ENCODE measurements around the gene GADD45A. TPM values are rescaled to one million over a fixed set of nuclear protein-coding genes. Genes with fewer than 3 reads are reported as not detected.

Gene GADD45A
- total RNA-seq, 2 experiments from 2014 or later, result 47.0 to 48.3 TPM

DNA sequence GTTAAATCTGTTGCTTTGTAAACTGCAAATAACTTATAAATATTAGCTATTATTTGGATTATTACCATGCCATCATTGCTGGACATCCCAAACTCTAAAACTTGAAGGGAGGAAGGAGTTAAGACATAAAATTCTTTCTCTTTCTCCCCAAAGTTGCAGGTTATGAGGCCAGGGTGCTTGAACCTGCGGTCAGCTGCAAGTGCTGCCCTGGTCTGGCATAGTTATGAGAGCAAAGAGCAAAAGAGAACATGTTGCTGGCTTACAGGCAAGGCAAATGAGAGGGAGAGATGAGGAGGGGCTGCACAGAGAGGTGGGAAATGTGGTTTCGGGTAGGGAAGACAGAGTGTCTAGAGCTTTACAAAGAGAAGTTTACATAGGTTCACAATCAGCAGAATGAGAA lies 30.8 kb downstream of the GADD45A start:
- DNase-seq, result no peak
- intact Hi-C loops (cut with micrococcal nuclease), result no loop called here
- no peak overlapping the region for H3K27ac Mint-ChIP-seq
- H3K36me3 Mint-ChIP-seq (ENCODE audit: low read depth), result no peaks in the 10 kb centered on the region
- H3K4me1 Mint-ChIP-seq (ENCODE audit: low read depth), result no peaks in the 10 kb centered on the region
- CTCF ChIA-PET, result interaction anchor here (1.1 kb wide), 1 partner anchor 15 kb away, joined by 3 read pairs; no protein-coding TSS in a partner anchor
- no peaks in the 10 kb centered on the region for H3K9me3 Mint-ChIP-seq
- no peaks in the 10 kb centered on the region for H3K27me3 Mint-ChIP-seq (ENCODE audit: low read depth)
- H3K4me3 Mint-ChIP-seq, result no peak overlapping the region

DNA sequence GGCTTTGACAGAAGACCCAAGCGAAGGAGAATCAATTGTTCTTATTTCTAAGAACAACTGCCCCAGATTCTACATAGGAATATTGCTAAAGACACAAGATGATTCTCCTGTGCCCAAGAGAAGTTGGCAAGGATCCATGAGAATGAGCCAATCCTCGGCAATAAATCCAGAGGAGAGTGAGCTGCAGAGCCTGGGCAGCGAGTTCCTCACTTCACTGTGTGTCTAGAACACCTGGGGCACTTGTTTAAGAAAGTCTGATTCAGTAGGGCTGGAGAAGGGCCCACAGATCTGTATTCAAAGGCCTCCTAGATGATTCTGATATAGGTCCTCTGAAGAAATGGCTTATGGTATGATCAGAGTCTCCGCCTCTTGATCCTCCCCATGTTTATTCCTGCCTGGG lies 31.8 kb downstream of the GADD45A start:
- no peaks in the 10 kb centered on the region for H3K27me3 Mint-ChIP-seq (ENCODE audit: low read depth)
- H3K4me1 Mint-ChIP-seq (ENCODE audit: low read depth), result no peaks in the 10 kb centered on the region
- intact Hi-C loops (cut with micrococcal nuclease), result no loop called here
- no peak for DNase-seq
- no peak overlapping the region for H3K4me3 Mint-ChIP-seq
- H3K9me3 Mint-ChIP-seq, result no peaks in the 10 kb centered on the region
- no peak overlapping the region for H3K27ac Mint-ChIP-seq
- H3K36me3 Mint-ChIP-seq (ENCODE audit: low read depth), result no peaks in the 10 kb centered on the region
- CTCF ChIA-PET, result no interaction called here

DNA sequence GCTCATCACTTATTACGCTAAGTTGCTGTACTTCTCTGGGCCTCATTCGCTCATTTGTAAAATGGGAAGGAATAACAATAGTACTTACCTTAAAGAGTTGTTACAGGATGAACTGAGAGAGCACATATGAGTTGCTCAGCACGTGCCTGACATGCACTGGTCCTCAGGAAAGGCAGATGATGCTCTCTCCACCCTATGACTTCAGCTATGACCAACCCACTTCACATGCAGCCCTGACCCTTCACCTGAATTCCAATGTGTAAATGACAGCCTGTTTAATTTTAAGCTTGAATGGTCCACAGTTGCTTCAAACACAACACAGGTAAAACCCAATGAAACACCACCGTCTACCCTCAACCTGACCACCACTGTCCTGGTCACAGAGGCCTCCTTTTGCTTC lies 32.9 kb downstream of the GADD45A start:
- H3K27ac Mint-ChIP-seq, result no peak overlapping the region
- no peaks in the 10 kb centered on the region for H3K36me3 Mint-ChIP-seq (ENCODE audit: low read depth)
- no peaks in the 10 kb centered on the region for H3K4me1 Mint-ChIP-seq (ENCODE audit: low read depth)
- CTCF ChIA-PET, result no interaction called here
- no peaks in the 10 kb centered on the region for H3K27me3 Mint-ChIP-seq (ENCODE audit: low read depth)
- DNase-seq, result no peak
- intact Hi-C loops (cut with micrococcal nuclease), result no loop called here
- H3K4me3 Mint-ChIP-seq, result no peak overlapping the region
- H3K9me3 Mint-ChIP-seq, result no peaks in the 10 kb centered on the region

DNA sequence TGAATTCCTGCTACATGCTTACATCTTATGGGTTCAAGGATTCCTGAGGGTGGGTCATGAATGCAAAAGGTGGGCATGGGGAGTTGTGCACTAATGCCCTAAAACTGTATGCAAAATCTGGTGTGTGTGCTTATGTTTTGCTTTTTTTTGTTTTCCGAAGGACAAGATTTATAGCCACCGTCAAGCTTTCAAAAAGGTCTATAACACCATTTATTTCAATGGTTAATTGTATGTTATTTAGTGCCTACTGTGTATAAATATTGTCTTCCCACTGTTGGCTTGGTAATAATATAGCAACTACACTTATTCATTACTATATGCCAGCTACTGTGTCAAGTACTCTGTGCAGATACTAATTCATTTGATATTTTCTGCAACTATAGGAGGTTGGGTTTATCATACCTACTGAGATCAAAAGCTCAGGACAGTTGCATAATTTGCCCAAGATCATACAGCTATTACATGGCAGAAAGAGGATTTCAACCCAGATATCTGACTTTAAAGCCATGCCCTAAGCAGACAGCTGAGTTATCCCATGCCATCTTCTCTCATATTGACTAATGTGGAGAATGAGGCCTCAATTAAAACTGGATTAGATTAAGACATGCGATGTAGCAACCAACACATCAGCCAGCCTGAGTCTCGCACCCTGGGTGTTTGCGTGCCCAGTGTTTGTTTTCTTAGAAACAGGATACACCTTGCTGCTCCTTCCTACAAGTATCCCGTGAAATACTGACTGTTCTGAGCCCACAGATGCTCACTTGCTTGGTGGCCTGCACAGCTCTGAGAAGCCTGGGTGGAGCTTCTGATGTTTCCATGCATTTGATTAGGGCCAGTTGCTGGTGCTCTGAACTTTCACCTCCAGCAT lies 34.6 kb downstream of the GADD45A start:
- intact Hi-C loops (cut with micrococcal nuclease), result no loop called here
- Mint-ChIP-seq H3K36me3 (ENCODE audit: low read depth) (no peaks in the 10 kb centered on the region), H3K27me3 (ENCODE audit: low read depth) (no peaks in the 10 kb centered on the region), H3K27ac (no peak overlapping the region), H3K4me1 (ENCODE audit: low read depth) (no peaks in the 10 kb centered on the region), H3K4me3 (no peak overlapping the region), H3K9me3 (no peaks in the 10 kb centered on the region)
- CTCF ChIA-PET, result interaction anchor here (0.9 to 1.7 kb wide), 3 partner anchors 36 to 185 kb away, joined by 3 to 5 read pairs (median 3); no protein-coding TSS in a partner anchor
- no peak for DNase-seq

DNA sequence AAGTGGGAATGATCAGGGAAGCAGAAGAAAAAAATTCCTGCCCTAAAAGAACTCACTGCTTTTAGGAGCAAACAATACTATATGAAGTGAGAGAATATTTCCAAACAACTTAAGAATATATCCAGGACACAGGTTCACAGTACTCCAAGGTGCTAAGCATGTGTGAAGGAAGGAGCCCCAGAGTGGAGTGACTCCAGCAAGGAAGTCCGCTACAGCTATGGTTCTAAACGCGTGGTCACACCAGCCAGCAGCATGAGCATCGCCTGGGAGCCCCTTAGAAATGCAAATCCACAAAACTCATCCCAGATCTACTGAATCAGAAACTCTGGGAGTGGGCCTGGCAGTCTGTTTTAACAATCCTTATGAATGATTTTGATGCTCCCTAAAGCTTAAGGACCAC lies 36.1 kb downstream of the GADD45A start:
- Mint-ChIP-seq H3K27me3 (ENCODE audit: low read depth) (no peaks in the 10 kb centered on the region), H3K27ac (no peak overlapping the region), H3K4me3 (no peak overlapping the region), H3K9me3 (no peaks in the 10 kb centered on the region), H3K4me1 (ENCODE audit: low read depth) (peaks cover 3% of the 10 kb centered on the region), H3K36me3 (ENCODE audit: low read depth) (no peaks in the 10 kb centered on the region)
- DNase-seq, result no peak
- CTCF ChIA-PET, result interaction anchor here (1.5 to 1.8 kb wide), 2 partner anchors 39 to 185 kb away, joined by 3 to 8 read pairs; no protein-coding TSS in a partner anchor
- intact Hi-C loops (cut with micrococcal nuclease), result no loop called here

DNA sequence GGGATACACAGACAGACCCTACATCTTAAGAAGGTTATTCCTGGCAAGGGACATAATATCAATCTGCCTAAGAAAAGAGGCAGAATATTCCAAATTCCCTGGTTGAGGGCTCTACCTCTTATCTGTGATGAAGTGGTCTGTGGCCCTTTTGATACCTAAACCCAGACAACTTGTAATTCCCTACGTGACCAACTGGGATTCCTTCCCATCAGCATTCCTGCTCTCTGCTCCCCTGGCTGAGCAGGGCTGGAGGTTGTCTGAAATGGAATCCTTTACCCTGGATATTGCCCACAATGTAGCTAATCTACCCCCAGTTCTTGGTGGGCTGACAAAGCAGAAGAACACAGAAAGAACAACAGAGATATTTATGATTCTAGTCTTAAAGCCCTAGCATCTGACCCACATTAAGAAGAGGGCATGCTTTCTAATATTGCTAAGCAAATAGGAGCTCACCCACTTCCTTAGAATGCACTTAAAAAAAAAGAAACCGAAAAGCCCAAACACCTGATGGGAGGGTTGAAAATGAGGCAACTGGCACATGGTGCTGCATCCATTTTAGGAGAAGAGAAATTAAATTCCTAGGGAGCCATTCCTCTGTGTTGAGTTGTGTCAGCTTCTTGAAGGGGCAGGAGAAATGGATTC lies 36.8 kb downstream of the GADD45A start:
- intact Hi-C loops (cut with micrococcal nuclease), result loop anchor here (2.0 kb wide), 1 partner anchor 27 kb away; no protein-coding TSS in a partner anchor
- Mint-ChIP-seq H3K27ac (no peak overlapping the region), H3K9me3 (no peaks in the 10 kb centered on the region), H3K27me3 (ENCODE audit: low read depth) (no peaks in the 10 kb centered on the region), H3K36me3 (ENCODE audit: low read depth) (no peaks in the 10 kb centered on the region), H3K4me1 (ENCODE audit: low read depth) (peaks cover 7% of the 10 kb centered on the region), H3K4me3 (no peak overlapping the region)
- CTCF ChIA-PET, result interaction anchor here (1.5 to 1.8 kb wide), 2 partner anchors 39 to 185 kb away, joined by 3 to 8 read pairs; no protein-coding TSS in a partner anchor
- no peak for DNase-seq

DNA sequence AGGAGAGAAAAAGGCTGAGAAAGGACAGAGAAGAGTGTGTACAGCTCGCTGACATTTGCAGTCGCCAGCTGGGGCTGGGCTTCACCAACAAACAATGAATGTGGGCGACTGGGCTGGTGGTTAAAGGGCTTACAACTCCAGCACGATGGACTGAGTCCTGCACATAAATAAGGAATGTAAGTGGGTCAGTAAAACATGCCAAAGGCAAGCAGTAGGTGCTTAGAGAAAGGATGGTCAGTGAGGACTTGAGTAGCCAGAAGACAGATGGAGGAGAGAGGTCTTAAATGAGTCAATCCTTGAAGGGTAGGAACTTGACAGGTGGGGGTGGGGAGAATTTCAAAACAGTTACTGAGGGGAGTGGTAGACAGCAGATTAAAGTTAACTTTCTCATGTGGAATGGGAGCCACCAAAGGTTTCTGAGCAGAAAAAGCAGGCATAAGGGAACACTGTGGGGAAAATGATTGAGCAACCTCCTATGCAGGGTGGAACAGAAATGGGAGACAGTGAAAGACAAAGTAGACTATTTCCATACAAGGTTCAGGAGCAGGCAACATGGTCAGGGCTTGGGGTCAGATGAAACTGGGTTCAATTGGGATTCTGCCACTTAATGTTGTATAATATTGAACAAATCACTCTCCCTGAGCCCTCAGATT lies 37.4 kb downstream of the GADD45A start:
- no peak for DNase-seq
- CTCF ChIA-PET, result interaction anchor here (1.8 kb wide), 1 partner anchor 38 kb away, joined by 8 read pairs; no protein-coding TSS in a partner anchor
- H3K4me1 Mint-ChIP-seq (ENCODE audit: low read depth), result peaks cover 8% of the 10 kb centered on the region
- H3K4me3 Mint-ChIP-seq, result no peak overlapping the region
- no peak overlapping the region for H3K27ac Mint-ChIP-seq
- H3K27me3 Mint-ChIP-seq (ENCODE audit: low read depth), result no peaks in the 10 kb centered on the region
- intact Hi-C loops (cut with micrococcal nuclease), result loop anchor here (2.0 kb wide), 1 partner anchor 26 kb away; no protein-coding TSS in a partner anchor
- H3K36me3 Mint-ChIP-seq (ENCODE audit: low read depth), result no peaks in the 10 kb centered on the region
- H3K9me3 Mint-ChIP-seq, result no peaks in the 10 kb centered on the region

DNA sequence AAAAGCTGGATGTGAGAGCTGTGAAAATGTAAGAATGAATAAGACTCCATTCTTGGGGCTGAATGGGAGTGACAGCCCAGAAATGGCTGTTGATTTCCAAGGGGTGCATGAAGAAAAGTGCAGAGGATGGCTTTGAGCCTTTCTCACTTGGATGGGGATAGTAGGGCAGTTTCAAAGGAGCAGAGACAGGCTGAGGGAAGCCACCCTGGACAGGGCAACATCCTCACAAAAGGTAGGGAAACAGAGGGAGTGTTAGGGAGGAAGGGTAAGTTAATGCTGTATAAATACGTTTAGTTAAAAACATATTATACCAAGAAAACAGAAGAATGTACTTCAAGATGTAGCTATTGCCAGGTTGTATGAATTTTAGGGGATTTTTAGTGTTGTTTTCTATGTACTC lies 38.1 kb downstream of the GADD45A start:
- Mint-ChIP-seq H3K4me3 (no peak overlapping the region), H3K27me3 (ENCODE audit: low read depth) (no peaks in the 10 kb centered on the region), H3K36me3 (ENCODE audit: low read depth) (no peaks in the 10 kb centered on the region), H3K27ac (no peak overlapping the region), H3K4me1 (ENCODE audit: low read depth) (peaks cover 8% of the 10 kb centered on the region), H3K9me3 (no peaks in the 10 kb centered on the region)
- intact Hi-C loops (cut with micrococcal nuclease), result loop anchor here (1.0 to 2.0 kb wide), 5 partner anchors 13 to 390 kb away; no protein-coding TSS in a partner anchor
- no peak for DNase-seq
- CTCF ChIA-PET, result interaction anchor here (0.9 to 1.4 kb wide), 2 partner anchors 22 to 37 kb away, joined by 3 to 5 read pairs; no protein-coding TSS in a partner anchor

DNA sequence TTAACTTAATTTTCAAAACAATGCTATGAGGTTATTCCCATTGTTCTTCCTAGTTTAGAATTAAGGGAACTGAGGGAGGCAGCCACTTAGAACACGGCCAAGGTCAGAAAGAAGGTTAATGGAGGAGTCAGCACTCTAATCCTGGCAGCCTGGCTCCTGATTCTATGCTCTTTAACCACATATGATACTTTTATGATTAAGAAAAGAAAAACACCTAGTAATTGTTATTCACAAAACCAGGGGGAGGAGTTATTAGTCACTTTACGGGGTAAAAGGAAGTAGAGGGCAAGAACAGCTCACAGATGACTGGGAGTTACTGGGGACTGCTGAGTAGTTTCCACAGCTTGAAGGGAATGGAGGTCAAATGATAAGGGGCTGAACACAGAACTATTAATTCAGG lies 38.6 kb downstream of the GADD45A start:
- no peaks in the 10 kb centered on the region for H3K36me3 Mint-ChIP-seq (ENCODE audit: low read depth)
- CTCF ChIA-PET, result interaction anchor here (0.9 to 1.4 kb wide), 3 partner anchors 21 to 163 kb away, joined by 3 to 5 read pairs (median 4); no protein-coding TSS in a partner anchor
- intact Hi-C loops (cut with micrococcal nuclease), result loop anchor here (1.0 to 2.0 kb wide), 5 partner anchors 13 to 390 kb away; no protein-coding TSS in a partner anchor
- H3K4me3 Mint-ChIP-seq, result no peak overlapping the region
- no peak overlapping the region for H3K27ac Mint-ChIP-seq
- peak; percentile 58 for DNase-seq
- no peaks in the 10 kb centered on the region for H3K9me3 Mint-ChIP-seq
- H3K27me3 Mint-ChIP-seq (ENCODE audit: low read depth), result no peaks in the 10 kb centered on the region
- H3K4me1 Mint-ChIP-seq (ENCODE audit: low read depth), result peaks cover 8% of the 10 kb centered on the region

DNA sequence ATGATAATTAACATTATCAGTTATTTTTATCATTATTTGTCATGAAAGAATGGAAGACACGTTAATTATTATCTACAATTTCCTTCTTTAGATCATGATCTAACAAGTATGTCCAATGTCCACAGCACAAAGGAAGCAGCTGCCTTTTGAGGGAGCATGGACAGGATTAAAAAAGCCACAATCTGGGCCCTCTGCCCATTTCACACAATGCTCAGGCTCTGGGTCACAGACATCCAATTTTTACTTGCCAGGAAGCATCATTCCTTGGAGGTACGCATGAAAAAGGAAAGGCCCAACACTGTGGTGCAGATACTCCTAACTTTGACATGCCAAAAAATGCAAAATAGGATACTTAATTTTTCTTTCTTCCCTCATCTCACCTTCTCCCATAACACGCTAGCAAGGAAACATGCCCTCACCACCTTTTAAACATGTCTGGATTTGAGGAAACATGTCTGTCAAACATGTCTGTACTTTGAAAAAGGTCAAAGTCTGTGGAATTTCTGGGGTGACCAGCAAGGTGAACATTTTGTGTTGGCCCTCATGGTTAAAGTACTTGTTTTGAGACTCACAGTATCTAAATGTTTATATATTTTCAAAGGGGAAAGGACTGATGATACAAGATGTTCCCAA lies 40.0 kb downstream of the GADD45A start:
- H3K4me3 Mint-ChIP-seq, result no peak overlapping the region
- intact Hi-C loops (cut with micrococcal nuclease), result no loop called here
- DNase-seq, result no peak
- CTCF ChIA-PET, result no interaction called here
- no peaks in the 10 kb centered on the region for H3K36me3 Mint-ChIP-seq (ENCODE audit: low read depth)
- H3K4me1 Mint-ChIP-seq (ENCODE audit: low read depth), result peaks cover 14% of the 10 kb centered on the region
- H3K27me3 Mint-ChIP-seq (ENCODE audit: low read depth), result no peaks in the 10 kb centered on the region
- no peaks in the 10 kb centered on the region for H3K9me3 Mint-ChIP-seq
- H3K27ac Mint-ChIP-seq, result no peak overlapping the region

DNA sequence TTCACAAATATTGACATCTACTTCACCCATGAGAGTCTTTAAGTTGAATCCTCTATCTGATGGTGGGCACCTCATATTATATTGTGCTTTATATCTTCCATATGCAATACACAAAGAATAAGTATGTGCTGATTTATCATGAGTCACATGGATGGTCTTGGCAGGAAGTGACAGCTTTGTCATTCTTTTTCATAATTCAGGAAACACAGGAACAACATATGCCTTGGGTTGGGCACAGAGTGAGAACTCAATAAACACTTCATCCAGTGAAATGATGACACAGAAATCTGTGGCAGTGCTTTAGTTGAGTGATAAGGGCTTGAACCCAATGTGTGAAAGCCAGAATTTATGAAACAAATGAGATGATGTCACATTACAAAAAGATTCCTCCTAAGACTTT lies 41.2 kb downstream of the GADD45A start:
- DNase-seq, result no peak
- Mint-ChIP-seq H3K4me1 (ENCODE audit: low read depth) (peaks cover 17% of the 10 kb centered on the region), H3K27ac (no peak overlapping the region), H3K36me3 (ENCODE audit: low read depth) (no peaks in the 10 kb centered on the region), H3K4me3 (no peak overlapping the region), H3K27me3 (ENCODE audit: low read depth) (no peaks in the 10 kb centered on the region), H3K9me3 (no peaks in the 10 kb centered on the region)
- intact Hi-C loops (cut with micrococcal nuclease), result no loop called here
- CTCF ChIA-PET, result no interaction called here

All from activated naive CD4-positive, alpha-beta T cell treated with anti-CD3 and anti-CD28 coated beads for 36 hours (primary cell).